HFF-Myc (cell line): ENCODE measurements around the gene IMP4.

Experiments
- DNase-seq: peaks from one replicate; pipeline ENCODE4 v3.0.0-alpha.2; 2011; ENCODE audit warnings: low read depth; ENCODE audit errors: extremely low read depth
- H3K4me3 ChIP-seq: replicated peaks from 2 replicates; pipeline ENCODE4 v1.5.1; 2011; ENCODE audit warnings: low read depth, mild to moderate bottlenecking, control low read depth, low read length
- CTCF ChIP-seq: IDR thresholded peaks from 2 replicates; pipeline ENCODE4 v1.5.1; 2012; ENCODE audit warnings: mild to moderate bottlenecking, low read depth, low read length, control low read depth; ENCODE audit errors: missing control alignments

The IMP4 gene

GRCh38 chr2:130381619-130382018 is 38.9 kb downstream of the IMP4 start:
- H3K4me3 ChIP-seq = no peak overlapping the region
- TF ChIP-seq CTCF = no peak
- no peak for DNase-seq

GRCh38 chr2:130382313-130382917 is 39.7 kb downstream of the IMP4 start:
- DNase-seq = no peak
- TF ChIP-seq CTCF = no peak

GRCh38 chr2:130385709-130386108 is 43.0 kb downstream of the IMP4 start:
- no peak for TF ChIP-seq CTCF
- no peak overlapping the region for H3K4me3 ChIP-seq
- DNase-seq = no peak

More at GRCh38 chr2:130382313-130382917, 39.7 kb downstream of the IMP4 start:
- no peak overlapping the region for H3K4me3 ChIP-seq

- DNase-seq = no peak
- no peak overlapping the region for H3K4me3 ChIP-seq
- no peak for TF ChIP-seq CTCF
Measured at GRCh38 chr2:130387071-130387400, 44.3 kb downstream of the IMP4 start.

GRCh38 chr2:130387804-130388203 is 45.1 kb downstream of the IMP4 start:
- no peak overlapping the region for H3K4me3 ChIP-seq
- no peak for TF ChIP-seq CTCF
- DNase-seq = no peak

GRCh38 chr2:130388221-130388907 is 45.7 kb downstream of the IMP4 start:
- DNase-seq = no peak
- H3K4me3 ChIP-seq = no peak overlapping the region
- TF ChIP-seq CTCF = no peak
